Neural crest cell (in vitro differentiated cells): ENCODE results near the gene SUGP1. TPM values are rescaled to one million over a fixed set of nuclear protein-coding genes. Genes with fewer than 3 reads are reported as not detected.

ENCODE experiments used
- DNase-seq: peaks from one replicate; pipeline ENCODE4 v3.0.0; 2021; ENCODE audit warnings: low read depth, mixed read lengths, low spot score
- H3K27ac Mint-ChIP-seq: one replicate; pipeline ENCODE4 v1.8.0; 2021; ENCODE audit warnings: mild to moderate bottlenecking, mixed read lengths; ENCODE audit not compliant: unreplicated experiment
- H3K27me3 Mint-ChIP-seq: 2 replicates; pipeline ENCODE4 v1.8.0; 2021; ENCODE audit warnings: low read depth, mild to moderate bottlenecking, mixed read lengths
- H3K36me3 Mint-ChIP-seq: 2 replicates; pipeline ENCODE4 v1.8.0; 2021; ENCODE audit warnings: low read depth, mild to moderate bottlenecking, mixed read lengths
- H3K4me1 Mint-ChIP-seq: 2 replicates; pipeline ENCODE4 v1.8.0; 2021; ENCODE audit warnings: mixed read lengths
- H3K4me3 Mint-ChIP-seq: one replicate; pipeline ENCODE4 v1.8.0; 2021; ENCODE audit warnings: mild to moderate bottlenecking, mixed read lengths
- H3K9me3 Mint-ChIP-seq: 2 replicates; pipeline ENCODE4 v1.8.0; 2021; ENCODE audit warnings: mixed read lengths
- CTCF ChIP-seq: fragments of 200-600 bp; sonication (generic); conservative IDR thresholded peaks from 2 replicates; pipeline ENCODE4 v1.5.0; 2021; ENCODE audit warnings: antibody characterized with exemption, mild to moderate bottlenecking
- total RNA-seq: library from RNA; stranded (reverse); gene quantifications from 2 replicates; pipeline ENCODE4 v1.2.1, GENCODE V29; 2021

Gene SUGP1
- total RNA-seq, 1 donor from 2014 or later, result 101 TPM

DNA sequence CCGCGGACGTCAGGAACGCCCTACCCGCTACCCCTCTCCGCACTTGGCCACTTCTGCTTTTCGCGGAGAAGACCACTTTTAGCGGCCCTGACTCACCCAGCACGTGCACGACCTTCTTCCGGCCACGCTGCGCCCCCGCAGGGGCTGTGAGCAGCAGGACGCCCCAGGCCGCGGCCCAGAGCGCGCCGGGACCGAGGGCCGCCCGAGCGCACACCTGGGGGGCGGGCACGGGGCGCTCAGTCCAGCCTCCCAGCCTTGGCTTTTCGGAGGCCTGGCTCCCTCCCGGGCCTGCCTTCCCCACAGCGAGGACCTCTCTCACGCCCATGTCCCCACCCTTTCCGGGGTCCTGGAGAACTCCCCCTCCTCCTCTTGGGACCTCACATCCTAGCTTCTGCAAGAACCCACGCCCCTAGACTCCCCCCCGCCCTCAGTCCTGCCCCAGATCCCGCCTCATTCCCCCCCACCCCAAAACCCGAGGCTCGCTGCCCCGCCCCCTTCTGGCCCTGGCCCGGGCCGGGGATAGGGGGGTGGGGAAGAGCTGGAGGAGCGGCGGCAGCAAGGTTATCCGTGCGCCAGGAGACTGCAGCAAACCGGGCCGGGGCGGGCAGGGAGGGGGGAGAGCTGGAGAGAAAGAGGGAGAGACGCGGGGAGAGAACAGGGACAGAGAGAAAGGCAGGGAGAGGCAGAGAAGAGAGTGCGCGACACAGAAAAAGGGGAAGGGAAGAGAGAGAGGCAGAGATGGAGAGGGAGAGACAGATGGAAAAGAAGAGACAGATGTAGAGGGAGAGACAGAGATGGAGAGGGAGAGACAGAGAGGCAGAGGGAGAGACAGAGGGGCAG is 58.7 kb downstream of the SUGP1 start:
- peaks cover 71% of the 10 kb centered on the region for H3K27me3 Mint-ChIP-seq

GRCh38 chr19:19260417-19261214 is 59.7 kb downstream of the SUGP1 start:
- H3K4me3 Mint-ChIP-seq, result no peak overlapping the region
- H3K27me3 Mint-ChIP-seq, result peaks cover 74% of the 10 kb centered on the region
- no peak for DNase-seq
- peaks cover 5% of the 10 kb centered on the region for H3K9me3 Mint-ChIP-seq
- H3K27ac Mint-ChIP-seq, result no peak overlapping the region
- TF ChIP-seq CTCF, result no peak
- H3K4me1 Mint-ChIP-seq, result peaks cover 27% of the 10 kb centered on the region
- H3K36me3 Mint-ChIP-seq, result peaks cover 5% of the 10 kb centered on the region

More for the DNA sequence above, 58.7 kb downstream of the SUGP1 start:
- Mint-ChIP-seq H3K4me1 (peaks cover 18% of the 10 kb centered on the region), H3K4me3 (no peak overlapping the region), H3K36me3 (peaks cover 2% of the 10 kb centered on the region), H3K9me3 (peaks cover 5% of the 10 kb centered on the region), H3K27ac (no peak overlapping the region)
- TF ChIP-seq CTCF, result no peak
- no peak for DNase-seq

DNA sequence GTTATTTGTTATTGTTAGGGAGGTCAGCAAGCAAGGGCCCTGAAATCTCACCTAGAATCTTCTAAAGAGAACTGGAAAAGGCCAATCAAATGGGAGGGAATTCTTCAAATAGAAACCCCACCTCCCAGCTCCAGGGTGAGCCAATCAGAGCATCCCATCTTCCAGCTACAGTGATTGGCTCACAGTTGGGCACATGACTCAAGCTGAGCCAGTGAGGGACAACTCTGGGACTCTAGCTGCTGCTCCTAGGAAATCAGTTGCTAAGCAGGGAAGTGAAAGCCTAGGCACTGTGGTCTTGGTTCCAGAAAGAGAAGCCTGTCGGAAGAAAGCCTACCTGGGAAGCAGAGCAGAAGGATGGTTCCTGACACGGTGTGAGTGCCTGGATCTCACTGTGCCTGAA is 60.6 kb downstream of the SUGP1 start:
- Mint-ChIP-seq H3K9me3 (peaks cover 5% of the 10 kb centered on the region), H3K27ac (no peak overlapping the region), H3K4me3 (peak overlapping the region; percentile 75), H3K36me3 (peaks cover 5% of the 10 kb centered on the region), H3K4me1 (peaks cover 28% of the 10 kb centered on the region), H3K27me3 (peaks cover 73% of the 10 kb centered on the region)
- DNase-seq, result no peak
- no peak for TF ChIP-seq CTCF

GRCh38 chr19:19258589-19259338 is 61.5 kb downstream of the SUGP1 start:
- H3K27me3 Mint-ChIP-seq, result peaks cover 68% of the 10 kb centered on the region

More at GRCh38 chr19:19258589-19259338, 61.5 kb downstream of the SUGP1 start:
- peaks cover 5% of the 10 kb centered on the region for H3K36me3 Mint-ChIP-seq
- no peak overlapping the region for H3K27ac Mint-ChIP-seq
- H3K4me1 Mint-ChIP-seq, result peaks cover 28% of the 10 kb centered on the region
- no peak for TF ChIP-seq CTCF
- H3K9me3 Mint-ChIP-seq, result peaks cover 5% of the 10 kb centered on the region
- DNase-seq, result no peak
- no peak overlapping the region for H3K4me3 Mint-ChIP-seq
